Astrocyte of the spinal cord (primary cell): ENCODE results near the gene TAP2.

ENCODE experiments used
- DNase-seq: peaks from one replicate; pipeline ENCODE4 v3.0.0; 2011; ENCODE audit warnings: low read depth, low spot score
- H3K4me3 ChIP-seq: 2 replicates; pipeline ENCODE4 v1.5.1; 2011; ENCODE audit warnings: low read depth, mild to moderate bottlenecking, low read length, moderate library complexity
- in situ Hi-C: cut with HindIII; loops from 2 replicates; pipeline ENCODE4 v1.10.0; 2017; ENCODE audit warnings: low sequenced_read_pairs
- TF ChIP-seq, protein P1 (sequence below): IDR thresholded peaks from 2 replicates; pipeline ENCODE4 v1.5.1; 2012; ENCODE audit warnings: low read depth, mild to moderate bottlenecking, low read length, inconsistent platforms

Gene TAP2

DNA sequence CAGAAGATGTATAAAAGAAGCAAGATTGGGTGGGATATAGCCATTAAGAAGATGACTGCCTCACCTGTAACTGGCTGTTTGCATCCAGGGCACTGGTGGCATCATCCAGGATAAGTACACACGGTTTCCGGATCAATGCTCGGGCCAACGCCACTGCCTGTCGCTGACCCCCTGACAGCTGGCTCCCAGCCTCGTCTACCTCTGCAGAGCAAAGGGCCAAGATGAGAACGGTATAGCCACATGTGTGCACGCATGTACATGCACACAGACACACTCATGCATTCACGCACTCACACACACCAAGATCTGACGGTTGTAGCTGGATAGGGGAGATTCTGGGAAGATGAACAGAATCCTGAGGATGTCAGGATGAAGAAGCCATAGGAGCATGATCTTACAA lies 8.5 kb upstream of the TAP2 start:
- in situ Hi-C loops, result loop anchor here (10.0 kb wide), 1 partner anchor 128 kb away; no protein-coding TSS in a partner anchor
- no peak overlapping the region for H3K4me3 ChIP-seq
- no peak for DNase-seq
- TF ChIP-seq, protein P1, sequence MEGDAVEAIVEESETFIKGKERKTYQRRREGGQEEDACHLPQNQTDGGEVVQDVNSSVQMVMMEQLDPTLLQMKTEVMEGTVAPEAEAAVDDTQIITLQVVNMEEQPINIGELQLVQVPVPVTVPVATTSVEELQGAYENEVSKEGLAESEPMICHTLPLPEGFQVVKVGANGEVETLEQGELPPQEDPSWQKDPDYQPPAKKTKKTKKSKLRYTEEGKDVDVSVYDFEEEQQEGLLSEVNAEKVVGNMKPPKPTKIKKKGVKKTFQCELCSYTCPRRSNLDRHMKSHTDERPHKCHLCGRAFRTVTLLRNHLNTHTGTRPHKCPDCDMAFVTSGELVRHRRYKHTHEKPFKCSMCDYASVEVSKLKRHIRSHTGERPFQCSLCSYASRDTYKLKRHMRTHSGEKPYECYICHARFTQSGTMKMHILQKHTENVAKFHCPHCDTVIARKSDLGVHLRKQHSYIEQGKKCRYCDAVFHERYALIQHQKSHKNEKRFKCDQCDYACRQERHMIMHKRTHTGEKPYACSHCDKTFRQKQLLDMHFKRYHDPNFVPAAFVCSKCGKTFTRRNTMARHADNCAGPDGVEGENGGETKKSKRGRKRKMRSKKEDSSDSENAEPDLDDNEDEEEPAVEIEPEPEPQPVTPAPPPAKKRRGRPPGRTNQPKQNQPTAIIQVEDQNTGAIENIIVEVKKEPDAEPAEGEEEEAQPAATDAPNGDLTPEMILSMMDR, result no peak

DNA sequence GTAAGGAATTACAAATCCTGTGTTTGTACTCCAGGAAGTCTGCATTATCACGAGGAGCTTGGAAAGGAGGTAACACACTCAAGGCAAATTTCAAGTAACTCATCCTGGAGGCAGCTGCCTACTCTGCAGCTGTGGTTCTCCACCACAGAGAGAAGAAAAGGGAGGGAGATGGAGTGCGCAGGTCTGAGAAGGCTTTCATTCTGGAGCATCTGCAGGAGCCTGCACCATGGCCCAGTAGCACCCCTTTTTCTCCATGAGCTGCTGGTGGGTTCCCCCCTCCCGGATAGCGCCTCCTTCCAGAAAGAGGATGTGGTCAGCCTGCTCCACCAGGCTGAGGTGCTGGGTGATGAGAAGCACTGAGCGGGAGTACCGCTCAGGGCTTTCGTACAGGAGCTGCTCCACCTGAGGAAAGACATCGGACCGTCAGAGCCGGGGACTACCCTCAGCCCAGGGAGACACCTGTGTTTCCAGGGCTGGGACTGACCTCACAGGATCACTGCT lies 6.9 kb upstream of the TAP2 start:
- DNase-seq, result no peak
- TF ChIP-seq, protein P1, result no peak
- in situ Hi-C loops, result loop anchor here (10.0 kb wide), 1 partner anchor 129 kb away; no protein-coding TSS in a partner anchor
- H3K4me3 ChIP-seq, result no peak overlapping the region

DNA sequence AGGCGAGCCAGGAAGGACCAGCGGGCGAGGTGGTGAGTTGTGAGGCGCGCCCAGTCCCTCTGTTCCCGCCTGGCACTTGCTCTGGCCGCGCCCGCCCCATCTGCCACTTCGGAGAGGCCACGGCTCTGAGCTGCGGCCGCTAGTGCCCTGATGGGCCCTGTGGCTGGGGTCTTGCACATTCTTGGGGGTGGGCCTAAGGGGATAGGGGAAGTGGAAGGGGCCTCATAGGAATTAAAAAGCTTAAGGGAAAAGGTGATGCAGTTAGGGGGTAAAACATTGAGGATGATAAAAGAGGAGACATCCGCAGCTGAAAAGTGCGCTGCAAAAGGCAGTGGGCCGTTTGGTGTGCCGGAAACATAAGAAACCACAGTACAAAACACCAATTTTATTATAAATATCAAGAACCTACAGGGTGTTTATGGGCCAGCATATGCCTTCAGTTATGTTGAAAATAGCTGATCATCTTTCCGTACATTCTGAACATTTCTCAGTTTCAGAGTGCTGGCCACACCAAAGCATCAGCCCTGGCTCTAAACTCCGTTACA lies 6.4 kb upstream of the TAP2 start:
- DNase-seq, result no peak
- H3K4me3 ChIP-seq, result peak overlapping the region; percentile 83
- TF ChIP-seq, protein P1, result no peak
- in situ Hi-C loops, result loop anchor here (10.0 kb wide), 1 partner anchor 130 kb away; no protein-coding TSS in a partner anchor

DNA sequence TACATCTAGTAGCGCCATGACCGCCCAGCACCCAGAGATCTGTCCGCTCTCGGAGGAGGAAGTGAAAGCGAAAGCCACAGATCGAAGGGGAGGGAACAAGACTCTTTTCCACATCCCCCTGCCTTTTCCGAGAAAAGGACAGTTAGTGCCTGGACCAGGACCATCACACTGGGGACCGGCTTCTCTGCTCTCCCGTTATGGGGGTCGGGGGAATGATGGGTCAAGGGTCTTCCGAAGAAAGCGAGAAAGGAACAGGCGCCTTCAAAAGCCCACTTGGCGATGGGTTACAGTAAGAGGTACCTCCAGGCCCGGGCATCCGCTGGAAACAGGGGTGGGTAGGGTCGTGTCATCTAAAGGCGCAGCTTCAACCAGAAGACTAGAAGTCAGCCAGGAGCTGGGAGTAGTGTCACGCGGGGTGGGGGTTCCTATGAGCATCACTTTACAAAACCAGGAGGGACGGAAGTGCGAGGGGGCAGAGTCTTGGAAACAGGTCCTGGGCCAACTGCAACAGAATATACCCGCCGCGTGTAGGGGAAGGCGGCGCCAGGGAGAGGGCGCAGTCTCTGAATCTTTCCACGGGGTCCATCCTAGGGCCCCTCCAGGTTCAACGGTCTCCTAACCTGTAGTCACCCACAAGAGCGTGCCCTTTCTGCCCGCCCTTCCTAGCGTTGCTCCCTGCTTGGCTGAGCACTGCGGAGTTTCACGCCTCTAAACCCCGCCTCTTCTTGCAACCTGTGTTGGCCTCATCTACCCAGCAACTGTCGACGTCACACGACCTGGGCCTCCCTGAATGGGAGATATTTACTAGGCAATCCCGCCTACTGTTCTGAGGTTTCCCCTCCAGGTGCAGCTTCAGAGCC lies 5.7 kb upstream of the TAP2 start, which contains the start of gene PSMB8:
TSS of gene PSMB8 (minus strand) at position 69 of the 860 bp plus-strand sequence. CDS start at position 18, 51 bp downstream.
- in situ Hi-C loops, result loop anchor here (10.0 kb wide), 1 partner anchor 131 kb away; no protein-coding TSS in a partner anchor
- DNase-seq, result peak; percentile 91
- TF ChIP-seq, protein P1, result peak; percentile 29

DNA sequence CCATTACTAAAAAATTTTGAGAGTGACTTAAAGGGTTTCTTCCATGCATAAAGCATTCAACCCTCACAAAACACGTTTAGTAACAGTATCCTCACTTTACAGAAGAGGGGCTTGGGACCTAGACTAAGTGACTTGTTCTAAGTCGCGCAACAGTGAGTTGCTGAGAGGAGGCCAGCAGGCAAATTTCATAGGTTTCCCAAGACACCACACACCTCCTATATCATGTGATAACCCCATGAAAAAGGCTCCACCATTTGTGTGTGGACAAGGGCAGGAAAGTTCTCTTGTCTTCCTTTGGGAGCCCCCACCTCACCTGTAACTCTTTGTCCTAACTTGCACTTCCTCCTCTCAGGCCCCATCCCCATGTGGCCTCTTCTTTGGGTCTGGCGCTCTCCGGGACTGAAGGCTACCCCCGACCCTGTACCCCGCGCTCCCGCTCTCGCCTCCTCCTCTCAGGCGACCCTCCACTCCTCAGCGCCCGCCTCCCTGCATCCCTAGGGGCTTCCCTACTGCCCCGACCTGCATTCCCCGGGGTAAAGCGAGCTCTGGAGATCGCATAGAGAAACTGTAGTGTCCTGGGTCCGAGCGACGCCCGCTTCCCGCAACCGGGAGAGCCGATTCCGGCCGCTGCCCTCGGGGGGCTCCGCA lies 4.9 kb upstream of the TAP2 start:
- H3K4me3 ChIP-seq, result peak overlapping the region; percentile 83
- in situ Hi-C loops, result loop anchor here (10.0 kb wide), 1 partner anchor 131 kb away; no protein-coding TSS in a partner anchor
- TF ChIP-seq, protein P1, result no peak
- peak; percentile 5 for DNase-seq

More for the DNA sequence above, 5.7 kb upstream of the TAP2 start, which contains the start of gene PSMB8:
- H3K4me3 ChIP-seq, result peak within 1 kb of the TSS; percentile 83

DNA sequence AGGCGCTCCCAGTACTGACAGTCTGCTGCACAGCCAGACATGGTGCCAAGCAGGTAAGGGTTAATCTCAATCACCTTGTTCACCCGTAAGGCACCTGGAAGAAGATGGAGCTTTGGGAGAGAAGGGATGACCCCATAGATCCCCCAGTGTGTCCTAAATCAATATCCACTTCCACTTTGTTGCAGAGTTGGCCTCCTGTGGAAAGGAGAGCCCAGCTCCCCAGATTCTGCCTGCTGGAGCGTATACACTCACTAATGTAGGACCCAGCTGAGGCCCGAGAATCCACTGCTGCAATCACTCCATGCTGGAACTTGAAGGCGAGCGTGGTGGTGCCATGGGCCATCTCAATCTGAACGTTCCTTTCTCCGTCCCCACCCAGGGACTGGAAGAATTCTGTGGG lies 4.2 kb upstream of the TAP2 start:
- TF ChIP-seq, protein P1, result no peak
- no peak for DNase-seq
- no peak overlapping the region for H3K4me3 ChIP-seq
- in situ Hi-C loops, result loop anchor here (10.0 kb wide), 1 partner anchor 132 kb away; no protein-coding TSS in a partner anchor
